GM04503 (cell line): ENCODE data around the gene LGI4.

ENCODE experiments used
- DNase-seq: peaks from one replicate; pipeline ENCODE4 v3.0.0-alpha.2; 2012; ENCODE audit warnings: low read depth

LGI4 gene

GRCh38 chr19:35085947-35086346, 48.9 kb downstream of the LGI4 start:
- no peak for DNase-seq

DNA sequence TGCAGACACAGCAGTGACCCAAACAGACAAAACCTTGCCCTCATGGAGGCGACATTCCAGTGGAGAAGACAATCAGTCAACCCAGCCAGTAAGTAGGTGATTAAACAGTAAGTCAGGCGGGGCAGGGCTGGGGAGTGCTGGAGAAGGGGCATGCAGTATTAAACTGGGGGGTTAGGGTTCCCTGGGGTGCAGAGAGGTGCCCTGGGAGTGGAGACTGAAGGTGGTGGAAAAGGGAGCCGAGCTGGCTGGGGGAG, 50.4 kb downstream of the LGI4 start:
- no peak for DNase-seq

DNA sequence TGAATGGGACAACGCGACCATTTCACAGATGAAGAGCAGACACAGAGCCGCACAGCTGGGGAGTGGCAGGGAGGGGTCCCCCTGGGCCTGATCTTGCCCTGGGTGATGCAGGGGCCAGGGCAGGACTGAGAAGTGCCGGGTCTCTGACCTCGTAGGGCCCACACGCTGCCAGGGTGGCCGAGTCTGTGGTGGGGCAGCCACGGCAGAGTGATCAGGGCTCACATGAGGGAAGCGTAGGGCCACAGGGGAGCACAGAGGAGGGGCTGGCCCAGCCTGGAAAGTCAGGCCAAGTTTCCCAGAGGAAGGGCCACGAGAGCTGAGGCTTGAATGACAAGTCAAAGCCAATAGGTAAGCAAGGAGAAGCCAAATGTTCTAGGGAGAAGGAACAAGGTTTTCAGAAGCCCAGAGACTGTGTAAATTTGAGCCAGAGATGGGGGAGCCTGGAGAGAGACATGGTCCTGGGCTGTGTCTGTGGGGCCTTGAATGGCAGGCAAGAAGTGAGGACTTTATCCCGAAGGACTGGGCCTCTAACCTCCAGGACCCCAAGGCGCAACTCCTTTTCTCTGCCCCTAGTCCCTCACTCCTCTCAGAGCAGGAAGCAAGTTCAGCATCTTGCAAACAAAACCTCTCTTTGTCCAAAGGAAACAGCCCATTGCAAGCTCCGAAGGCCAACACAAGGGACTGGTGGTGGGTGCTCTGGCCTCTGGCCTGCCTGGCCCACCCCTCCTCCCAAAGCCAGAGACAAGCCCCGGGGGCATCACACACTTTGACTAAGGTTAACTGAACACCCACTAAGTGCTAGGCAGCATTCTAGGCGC, 51.0 kb downstream of the LGI4 start:
- no peak for DNase-seq

DNA sequence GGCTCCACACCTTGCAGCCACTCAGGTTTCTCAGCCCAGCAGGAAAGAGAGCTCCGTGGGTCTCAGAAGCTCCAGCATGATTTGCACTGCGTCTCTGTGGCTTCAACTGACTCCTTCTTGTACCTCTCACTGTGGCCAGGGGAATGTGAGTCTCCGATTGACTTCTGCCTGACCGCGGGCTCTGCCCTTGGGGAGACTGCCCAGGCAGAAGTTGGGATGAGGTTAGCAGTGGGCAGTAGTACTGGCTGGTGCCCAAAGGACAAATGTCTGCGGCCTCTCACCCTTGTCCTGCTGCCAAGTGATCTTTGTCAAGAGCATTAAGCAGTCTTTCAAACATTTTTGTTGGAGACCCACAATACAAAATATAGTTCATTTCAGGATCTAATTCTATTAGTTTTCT, 53.7 kb downstream of the LGI4 start:
- DNase-seq: no peak

GRCh38 chr19:35080613-35081170, 54.2 kb downstream of the LGI4 start:
- no peak for DNase-seq

GRCh38 chr19:35079826-35080225, 55.0 kb downstream of the LGI4 start:
- DNase-seq: no peak

- DNase-seq: no peak
These were observed 57.2 kb downstream of the LGI4 start for GRCh38 chr19:35077411-35078223.

- no peak for DNase-seq
These were observed 58.2 kb downstream of the LGI4 start for GRCh38 chr19:35076657-35077056.

DNA sequence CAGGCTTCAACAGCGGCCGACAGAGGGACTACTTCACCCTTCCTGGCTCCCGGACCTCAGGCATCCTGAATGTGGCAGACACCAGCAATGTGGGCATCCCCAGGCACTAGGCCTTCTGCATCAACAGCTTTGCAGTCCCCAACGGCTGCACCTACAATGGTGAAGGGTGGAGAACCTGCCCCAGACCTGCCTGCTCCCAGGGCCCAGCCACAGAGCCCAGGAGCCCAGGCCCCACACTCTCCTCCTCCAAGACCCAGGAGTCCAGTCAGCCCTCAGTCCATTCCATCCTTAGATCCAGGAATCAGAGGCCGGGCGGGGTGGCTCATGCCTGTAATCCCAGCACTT, 58.9 kb downstream of the LGI4 start:
- no peak for DNase-seq

DNA sequence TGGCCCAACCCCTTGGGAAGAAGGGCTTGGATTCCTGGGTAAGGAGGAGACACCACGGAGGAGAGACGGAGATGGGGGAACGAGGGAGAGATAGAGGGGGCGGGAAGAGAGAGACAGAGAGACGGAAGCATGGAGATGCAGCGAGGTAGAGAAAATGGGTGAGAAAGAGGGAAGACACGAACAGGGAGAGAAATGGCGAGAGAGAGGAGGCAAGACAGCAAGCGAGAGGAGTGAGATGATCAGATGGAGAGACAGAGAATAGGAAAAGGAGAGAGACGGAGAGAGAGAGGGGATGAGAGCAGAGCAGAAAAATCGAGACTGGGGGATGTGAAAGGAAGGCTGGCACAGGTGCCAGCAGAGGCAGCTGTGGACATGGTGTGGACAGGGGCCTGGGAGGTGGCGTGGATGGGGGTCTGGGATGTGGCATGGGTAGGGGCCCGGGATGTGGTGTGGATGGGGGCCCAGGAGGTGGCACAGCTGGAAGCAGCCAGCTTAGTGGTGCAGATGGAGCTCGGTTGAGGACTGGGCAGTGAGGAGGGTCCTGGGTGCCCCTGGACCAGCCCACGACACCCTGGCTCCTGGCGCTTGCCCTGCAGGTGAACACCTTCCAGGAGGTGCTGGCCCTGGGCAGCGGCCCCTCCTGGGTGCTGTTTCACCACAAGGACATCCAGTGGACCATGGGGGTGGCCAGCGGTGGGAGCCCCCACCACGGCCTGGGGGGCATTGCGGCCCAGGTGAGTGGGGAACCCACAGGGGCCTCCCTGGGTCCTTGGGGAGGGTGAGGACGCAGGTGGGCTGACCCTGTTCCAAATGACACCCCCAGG, 59.4 kb downstream of the LGI4 start:
- no peak for DNase-seq
